KOPT-K1 (cell line): ENCODE data around the gene LHX2.

ENCODE experiments used
- H3K27ac ChIP-seq: fragments of 200-600 bp; sonication (generic); 2 replicates; pipeline ENCODE4 v1.5.1; 2016; ENCODE audit warnings: antibody characterized with exemption, mild to moderate bottlenecking, low read depth, low read length; ENCODE audit not compliant: poor library complexity, severe bottlenecking
- H3K36me3 ChIP-seq: fragments of 200-600 bp; sonication (generic); 2 replicates; pipeline ENCODE4 v1.5.1; 2017; ENCODE audit warnings: antibody characterized with exemption, mild to moderate bottlenecking, low read length, moderate library complexity; ENCODE audit not compliant: insufficient read depth
- H3K9me3 ChIP-seq: fragments of 200-600 bp; sonication (generic); 2 replicates; pipeline ENCODE4 v1.5.1; 2017; ENCODE audit warnings: antibody characterized with exemption, low read length, mild to moderate bottlenecking; ENCODE audit not compliant: insufficient read depth, poor library complexity, severe bottlenecking

Gene LHX2

DNA sequence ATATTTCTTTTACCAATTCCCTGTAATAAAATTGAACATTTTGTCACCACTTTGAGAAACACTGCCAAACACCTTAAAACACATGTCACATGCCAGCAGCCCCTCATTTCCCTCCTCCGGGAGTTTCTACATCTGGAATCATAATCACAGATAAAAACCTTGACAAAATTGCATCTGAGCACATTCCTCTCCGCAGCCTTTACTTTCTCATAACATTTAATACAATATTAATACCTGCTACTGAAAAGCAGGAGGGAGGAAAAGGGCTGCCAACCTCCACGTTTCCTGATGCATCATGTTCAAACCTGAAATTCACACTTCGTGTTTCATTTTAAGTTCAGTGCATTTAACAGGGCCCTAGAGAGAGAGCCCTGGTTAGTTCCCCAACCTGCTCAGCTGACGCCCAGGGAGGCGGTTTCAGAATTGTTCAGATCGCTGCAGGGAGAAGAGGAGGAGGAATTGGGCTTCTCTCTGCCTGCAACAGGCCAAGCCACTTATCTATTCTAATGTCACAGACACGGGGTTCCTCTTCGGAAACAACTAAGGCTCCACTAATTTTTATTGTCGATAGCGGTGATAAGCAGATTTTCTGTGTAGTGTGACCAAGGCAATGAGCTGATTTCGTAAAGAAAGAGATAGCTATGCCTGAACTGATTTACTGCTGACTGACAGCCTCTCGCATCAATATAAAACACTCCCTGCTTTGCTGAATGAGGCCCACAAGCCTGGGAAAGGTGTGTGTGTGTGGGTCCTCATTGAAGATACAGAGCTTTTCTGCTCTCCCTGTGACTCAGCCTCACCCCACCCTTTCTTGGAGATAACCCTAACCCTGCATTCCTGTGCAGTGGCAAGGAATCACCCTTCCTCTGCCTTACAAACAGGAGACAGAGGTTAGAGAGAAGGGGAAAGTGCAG lies 4.9 kb upstream of the LHX2 start:
- no peak overlapping the region for H3K27ac ChIP-seq
- H3K9me3 ChIP-seq = no peaks in the 10 kb centered on the region
- no peaks in the 10 kb centered on the region for H3K36me3 ChIP-seq

DNA sequence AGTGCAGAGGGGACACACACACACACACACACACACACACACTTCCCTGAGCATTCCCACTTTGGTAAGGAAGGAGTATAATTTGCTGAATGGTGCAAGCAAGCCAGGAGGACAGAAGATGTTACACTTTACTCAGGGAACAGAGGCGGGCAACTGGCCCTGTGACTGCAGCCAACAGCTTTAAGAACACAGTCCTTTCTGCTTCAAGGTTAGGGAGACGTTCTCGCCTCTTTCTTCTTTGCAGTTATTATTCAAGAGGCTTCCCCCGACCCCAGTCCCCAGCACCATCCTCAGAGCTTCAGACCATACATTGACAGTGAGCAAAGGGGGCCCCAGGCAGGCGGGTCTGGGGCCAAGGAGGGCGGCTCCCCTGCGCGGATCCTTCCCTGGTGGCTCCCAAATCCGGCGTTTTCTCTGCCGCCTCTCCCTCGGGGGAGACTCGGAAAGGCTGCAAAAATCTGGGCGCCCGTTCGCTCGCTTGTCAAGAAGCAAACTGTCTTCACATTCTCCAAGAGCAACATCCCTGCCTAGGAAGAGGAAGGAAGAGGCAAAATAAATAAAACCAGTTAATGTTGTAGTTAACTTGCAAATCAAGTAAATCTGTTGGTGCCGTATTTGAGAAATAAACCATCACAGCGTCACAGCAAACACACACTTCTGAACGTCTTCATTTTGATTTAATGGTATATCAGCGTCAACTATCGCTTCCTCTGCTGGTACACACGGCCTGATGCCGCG lies 3.8 kb upstream of the LHX2 start:
- no peaks in the 10 kb centered on the region for H3K36me3 ChIP-seq
- H3K9me3 ChIP-seq = no peaks in the 10 kb centered on the region
- no peak overlapping the region for H3K27ac ChIP-seq

DNA sequence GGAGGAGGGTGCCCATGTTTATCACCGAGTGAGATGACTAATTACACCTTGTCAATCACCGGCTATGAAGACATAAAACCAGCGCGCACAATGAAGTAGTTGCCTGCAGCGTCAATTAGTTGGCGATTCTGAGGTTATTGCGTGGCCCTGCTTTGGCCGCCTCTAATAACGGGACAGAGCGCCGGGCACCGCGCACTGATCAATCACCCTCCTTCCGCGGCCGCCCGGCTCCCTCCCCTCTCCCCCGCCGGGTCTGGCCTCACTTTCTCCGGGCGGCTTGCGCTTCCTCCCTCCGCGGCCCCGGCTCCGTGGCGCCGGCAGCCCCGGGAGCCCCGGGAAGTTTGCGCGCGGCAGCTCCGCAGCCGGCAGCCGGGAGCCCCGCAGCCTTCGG lies 3.3 kb upstream of the LHX2 start:
- H3K27ac ChIP-seq = no peak overlapping the region

GRCh38 chr9:124008694-124009530 lies 2.7 kb upstream of the LHX2 start:
- Histone ChIP-seq H3K27ac (no peak overlapping the region), H3K36me3 (no peaks in the 10 kb centered on the region), H3K9me3 (no peaks in the 10 kb centered on the region)

More for the DNA sequence above, 3.3 kb upstream of the LHX2 start:
- Histone ChIP-seq H3K36me3 (no peaks in the 10 kb centered on the region), H3K9me3 (no peaks in the 10 kb centered on the region)

DNA sequence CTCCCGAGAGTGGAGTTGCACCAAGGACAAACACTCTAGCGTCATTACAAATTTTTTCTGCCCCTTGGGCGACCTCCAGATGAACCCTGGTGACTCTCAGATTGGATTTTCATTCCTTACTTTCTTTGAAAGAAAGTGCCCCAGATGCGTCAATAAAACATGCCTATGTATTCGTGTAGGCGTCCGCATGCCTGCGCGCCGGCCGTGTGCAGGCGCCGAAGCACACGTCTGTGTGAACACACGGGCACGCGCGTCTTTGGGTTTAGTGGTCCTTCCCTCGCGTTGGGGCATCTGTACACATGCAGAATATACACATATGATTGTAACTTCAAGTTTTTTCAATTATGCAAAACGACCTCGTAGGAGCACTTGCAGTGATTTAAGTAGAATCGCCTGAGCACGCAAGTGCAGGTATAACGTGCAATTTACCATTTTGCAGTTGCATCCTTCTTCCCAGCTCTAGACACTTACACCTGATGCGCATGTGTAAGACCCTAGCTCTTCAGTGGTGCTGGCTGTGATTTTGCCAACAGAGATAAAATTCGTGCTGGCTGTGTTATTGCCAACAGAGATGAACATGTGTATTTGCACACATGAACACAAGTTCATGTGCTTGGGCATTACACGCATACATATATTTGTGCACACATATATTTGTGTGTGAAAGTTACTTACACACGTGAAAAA lies 1.9 kb upstream of the LHX2 start:
- Histone ChIP-seq H3K36me3 (no peaks in the 10 kb centered on the region), H3K27ac (no peak overlapping the region), H3K9me3 (no peaks in the 10 kb centered on the region)

DNA sequence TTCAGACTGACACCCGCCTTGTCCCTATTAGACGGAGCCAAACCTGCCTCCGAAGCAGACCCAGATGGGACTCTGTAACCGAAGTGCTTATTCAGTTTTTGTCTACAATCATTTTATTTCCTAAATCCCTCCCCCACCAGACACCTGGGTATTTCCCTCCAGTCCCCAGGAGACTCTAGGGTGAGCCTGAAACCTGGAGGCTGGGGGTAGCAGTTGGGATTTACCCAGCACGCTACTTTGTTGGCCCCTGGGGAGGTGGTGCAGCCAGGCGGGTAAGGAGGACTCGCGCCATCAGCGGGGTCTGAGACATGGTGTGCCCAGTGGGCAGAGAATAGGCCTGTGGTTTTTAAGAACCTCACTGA lies 1.3 kb upstream of the LHX2 start:
- no peaks in the 10 kb centered on the region for H3K36me3 ChIP-seq
- H3K9me3 ChIP-seq = no peaks in the 10 kb centered on the region
- no peak overlapping the region for H3K27ac ChIP-seq

- H3K36me3 ChIP-seq = no peaks in the 10 kb centered on the region
- H3K27ac ChIP-seq = no peak overlapping the region
- no peaks in the 10 kb centered on the region for H3K9me3 ChIP-seq
These were observed 775 bp upstream of the LHX2 start for GRCh38 chr9:124010665-124011321.

DNA sequence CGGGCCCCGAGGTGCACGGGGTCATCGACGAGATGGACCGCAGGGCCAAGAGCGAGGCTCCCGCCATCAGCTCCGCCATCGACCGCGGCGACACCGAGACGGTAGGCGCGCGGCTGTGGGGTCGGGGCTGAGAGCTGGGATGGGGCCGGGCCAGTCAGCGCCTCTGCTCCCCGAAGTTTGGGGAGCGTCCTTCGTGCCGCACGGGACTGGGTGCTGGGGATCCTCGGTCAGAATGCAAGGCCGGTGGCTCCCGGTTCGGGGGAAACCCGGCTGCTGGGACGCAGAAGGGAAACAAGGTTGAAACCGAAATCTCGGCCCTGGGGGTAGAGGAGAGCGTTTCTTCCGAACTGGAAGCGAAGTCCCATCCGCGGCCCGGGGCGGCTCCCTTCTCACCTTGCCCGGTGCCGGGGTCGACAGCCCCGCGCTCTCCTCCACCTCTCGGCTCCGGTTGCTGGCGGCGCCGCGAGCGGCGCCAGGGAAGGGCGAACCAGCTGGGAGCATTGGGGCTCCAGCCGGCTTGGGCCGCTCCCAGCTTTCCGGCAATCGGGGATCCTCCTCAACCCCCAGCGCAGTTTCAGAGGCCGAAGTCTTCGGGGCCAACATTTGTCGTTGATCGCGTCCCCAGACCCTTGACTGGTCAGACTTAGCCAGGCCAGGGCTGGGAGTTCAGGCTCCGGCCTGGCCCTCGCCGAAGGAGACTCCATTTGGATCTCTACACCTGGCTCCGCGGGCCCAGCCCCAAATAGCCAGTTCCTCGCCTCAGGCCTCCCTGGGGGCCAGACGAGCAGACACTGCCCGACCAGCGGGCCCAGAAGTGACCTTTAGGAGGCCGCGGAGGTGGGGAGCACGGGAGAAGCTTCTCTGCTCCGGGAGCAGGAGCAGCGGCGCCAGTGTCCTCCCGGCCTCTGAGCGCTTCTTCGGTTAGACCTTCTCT lies 1.1 kb downstream of the LHX2 start:
- no peak overlapping the region for H3K27ac ChIP-seq
- H3K36me3 ChIP-seq = no peaks in the 10 kb centered on the region
- H3K9me3 ChIP-seq = no peaks in the 10 kb centered on the region

GRCh38 chr9:124013309-124014210 lies 2.0 kb downstream of the LHX2 start:
- Histone ChIP-seq H3K9me3 (no peaks in the 10 kb centered on the region), H3K36me3 (no peaks in the 10 kb centered on the region), H3K27ac (no peak overlapping the region)

DNA sequence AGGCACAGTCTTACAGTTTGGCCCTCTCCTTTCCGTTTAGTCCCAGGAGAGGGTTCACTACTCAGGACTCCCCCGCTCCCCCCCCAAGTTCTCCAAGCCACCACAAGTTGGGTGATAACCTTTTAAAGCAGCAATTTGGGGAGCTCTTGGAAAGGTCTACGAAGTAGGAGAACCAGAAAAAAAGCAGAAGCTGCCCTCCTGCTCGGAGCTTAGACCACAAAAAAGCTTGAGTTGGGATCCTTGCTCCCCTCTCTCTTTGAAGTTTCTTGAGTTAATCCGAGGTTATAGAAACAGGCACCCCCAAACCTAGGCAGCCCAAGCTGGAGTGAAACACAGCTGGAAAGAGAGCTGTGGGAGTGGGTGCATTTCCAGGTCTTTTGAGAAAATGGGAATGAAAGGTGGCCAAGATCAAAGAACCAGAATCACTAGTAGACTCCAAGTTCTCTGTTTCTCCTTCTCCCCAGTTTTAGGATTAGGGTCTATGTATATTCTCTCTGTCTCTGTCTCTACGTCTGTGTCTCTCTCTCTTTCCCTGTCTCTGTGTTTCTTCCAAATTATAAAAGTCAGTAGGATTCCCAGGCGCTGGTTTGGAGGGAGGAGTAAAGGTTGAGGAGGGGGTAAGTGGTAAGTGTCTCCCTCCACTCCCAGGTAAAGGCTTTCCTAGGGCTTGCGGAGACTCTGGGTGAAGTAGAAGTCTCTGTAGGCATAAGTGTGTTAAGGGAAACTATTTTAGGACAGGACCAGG lies 2.8 kb downstream of the LHX2 start:
- H3K9me3 ChIP-seq = no peaks in the 10 kb centered on the region
- H3K27ac ChIP-seq = no peak overlapping the region

GRCh38 chr9:124014956-124015660 lies 3.5 kb downstream of the LHX2 start:
- Histone ChIP-seq H3K9me3 (no peaks in the 10 kb centered on the region), H3K27ac (no peak overlapping the region), H3K36me3 (no peaks in the 10 kb centered on the region)

More for the DNA sequence above, 2.8 kb downstream of the LHX2 start:
- no peaks in the 10 kb centered on the region for H3K36me3 ChIP-seq
